Left hindlimb (tissue), 1 donor: ENCODE measurements around the gene IL22RA1.

Experiments used
- DNase-seq: peaks from one replicate; pipeline ENCODE4 v3.0.0-alpha.2; 2018

Gene IL22RA1

GRCh38 chr1:24095140-24095859, 47.6 kb downstream of the IL22RA1 start:
- DNase-seq: no peak

- DNase-seq: no peak
Measured at GRCh38 chr1:24094554-24094953, 48.4 kb downstream of the IL22RA1 start.

- no peak for DNase-seq
Measured at GRCh38 chr1:24093732-24094131, 49.2 kb downstream of the IL22RA1 start.

- no peak for DNase-seq
Measured at GRCh38 chr1:24092979-24093378, 50.0 kb downstream of the IL22RA1 start.

- DNase-seq: no peak
Measured at GRCh38 chr1:24091971-24092482, 50.9 kb downstream of the IL22RA1 start.

- no peak for DNase-seq
Measured at GRCh38 chr1:24090736-24091135, 52.2 kb downstream of the IL22RA1 start.

GRCh38 chr1:24089743-24090555, 53.0 kb downstream of the IL22RA1 start:
- DNase-seq: no peak

GRCh38 chr1:24089027-24089742, 53.8 kb downstream of the IL22RA1 start:
- DNase-seq: no peak

- no peak for DNase-seq
Measured at GRCh38 chr1:24086466-24086865, 56.5 kb downstream of the IL22RA1 start.

GRCh38 chr1:24085546-24085945, 57.4 kb downstream of the IL22RA1 start:
- DNase-seq: no peak

GRCh38 chr1:24085007-24085406, 57.9 kb downstream of the IL22RA1 start:
- DNase-seq: no peak

GRCh38 chr1:24084050-24084449, 58.9 kb downstream of the IL22RA1 start:
- no peak for DNase-seq

- no peak for DNase-seq
Measured at GRCh38 chr1:24082372-24082771, 60.6 kb downstream of the IL22RA1 start.

GRCh38 chr1:24081190-24081589, 61.8 kb downstream of the IL22RA1 start:
- DNase-seq: no peak

- DNase-seq: no peak
Measured at GRCh38 chr1:24080131-24080530, 62.8 kb downstream of the IL22RA1 start.

- DNase-seq: no peak
Measured at GRCh38 chr1:24077278-24077978, 65.5 kb downstream of the IL22RA1 start.

GRCh38 chr1:24075946-24076345, 67.0 kb downstream of the IL22RA1 start:
- no peak for DNase-seq

- no peak for DNase-seq
Measured at GRCh38 chr1:24075590-24075854, 67.4 kb downstream of the IL22RA1 start.

GRCh38 chr1:24074817-24075589, 67.9 kb downstream of the IL22RA1 start:
- no peak for DNase-seq

- no peak for DNase-seq
Measured at GRCh38 chr1:24074196-24074595, 68.7 kb downstream of the IL22RA1 start.

GRCh38 chr1:24071941-24072340, 71.0 kb downstream of the IL22RA1 start:
- DNase-seq: no peak

GRCh38 chr1:24070821-24071393, 72.0 kb downstream of the IL22RA1 start:
- peak; percentile 67 for DNase-seq
